ENCODE results near the gene TM4SF1.
"Not testable (repeated sequence)": the region's sequence is repeated elsewhere in the genome, so short reads cannot be mapped to it uniquely, and the experiment has no call there.

Gene TM4SF1

GRCh38 chr3:149362366-149362765 lies 15.1 kb downstream of the TM4SF1 start:
- DNase-seq (ENCODE audit: low read depth) = no peak
- H3K4me3 ChIP-seq (ENCODE audit: low read depth, low read length) = no peak overlapping the region

- DNase-seq (ENCODE audit: low read depth) = no peak
- H3K4me3 ChIP-seq (ENCODE audit: low read depth, low read length) = no peak overlapping the region
These were observed 20.8 kb downstream of the TM4SF1 start for GRCh38 chr3:149356630-149357029.

GRCh38 chr3:149356044-149356592 lies 21.3 kb downstream of the TM4SF1 start:
- no peak for DNase-seq (ENCODE audit: low read depth)
- H3K4me3 ChIP-seq (ENCODE audit: low read depth, low read length) = no peak overlapping the region

DNA sequence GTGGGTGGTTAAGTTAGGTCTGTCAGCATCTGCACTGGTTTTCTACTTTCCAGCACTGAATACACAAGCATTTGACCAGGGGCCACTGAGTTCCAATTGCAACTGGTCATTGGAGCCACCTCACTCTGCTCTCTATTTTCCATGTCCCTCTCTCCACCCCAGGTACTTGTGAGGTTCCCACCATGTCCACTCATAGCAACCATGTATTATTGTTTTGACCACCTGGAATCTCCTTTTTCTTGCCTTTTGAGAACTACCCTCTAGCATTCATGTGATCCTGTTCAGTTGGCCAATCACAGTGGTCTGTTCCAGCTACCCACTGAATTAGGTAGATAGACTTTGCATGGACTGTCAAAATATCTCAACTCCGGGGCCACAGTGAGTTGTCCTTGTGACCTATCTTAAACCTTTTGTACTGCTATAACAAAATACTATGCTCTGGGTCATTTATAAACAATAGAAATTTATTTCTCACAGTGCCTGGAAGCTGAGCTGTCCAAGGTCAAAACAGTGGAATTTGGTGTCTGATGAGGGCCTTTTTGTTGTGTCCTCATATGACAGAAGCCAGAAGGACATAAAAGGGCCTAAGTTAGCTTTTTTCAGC lies 23.8 kb downstream of the TM4SF1 start:
- H3K4me3 ChIP-seq (ENCODE audit: low read depth, low read length) = no peak overlapping the region
- DNase-seq (ENCODE audit: low read depth) = no peak

- DNase-seq (ENCODE audit: low read depth) = no peak
- no peak overlapping the region for H3K4me3 ChIP-seq (ENCODE audit: low read depth, low read length)
These were observed 24.9 kb downstream of the TM4SF1 start for GRCh38 chr3:149352556-149352955.

DNA sequence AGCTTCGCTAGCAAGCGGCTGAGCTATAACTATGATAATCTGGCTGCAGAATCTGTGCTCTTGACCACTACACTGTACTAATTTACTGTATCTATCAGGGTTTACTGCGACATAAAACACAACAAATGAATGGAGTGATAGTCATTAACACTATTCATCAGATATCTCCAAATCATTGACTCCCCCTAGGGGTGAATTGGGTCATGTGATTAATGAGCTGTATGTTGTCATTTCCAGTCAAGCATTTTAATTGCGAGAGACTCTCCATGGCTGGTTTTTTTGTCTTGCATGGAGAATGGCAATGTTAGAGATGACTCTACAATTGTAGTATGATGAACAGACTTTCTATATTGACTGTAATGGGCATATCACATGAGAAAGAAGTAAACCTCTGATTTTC lies 33.5 kb downstream of the TM4SF1 start:
- H3K4me3 ChIP-seq (ENCODE audit: low read depth, low read length) = no peak overlapping the region
- DNase-seq (ENCODE audit: low read depth) = no peak

DNA sequence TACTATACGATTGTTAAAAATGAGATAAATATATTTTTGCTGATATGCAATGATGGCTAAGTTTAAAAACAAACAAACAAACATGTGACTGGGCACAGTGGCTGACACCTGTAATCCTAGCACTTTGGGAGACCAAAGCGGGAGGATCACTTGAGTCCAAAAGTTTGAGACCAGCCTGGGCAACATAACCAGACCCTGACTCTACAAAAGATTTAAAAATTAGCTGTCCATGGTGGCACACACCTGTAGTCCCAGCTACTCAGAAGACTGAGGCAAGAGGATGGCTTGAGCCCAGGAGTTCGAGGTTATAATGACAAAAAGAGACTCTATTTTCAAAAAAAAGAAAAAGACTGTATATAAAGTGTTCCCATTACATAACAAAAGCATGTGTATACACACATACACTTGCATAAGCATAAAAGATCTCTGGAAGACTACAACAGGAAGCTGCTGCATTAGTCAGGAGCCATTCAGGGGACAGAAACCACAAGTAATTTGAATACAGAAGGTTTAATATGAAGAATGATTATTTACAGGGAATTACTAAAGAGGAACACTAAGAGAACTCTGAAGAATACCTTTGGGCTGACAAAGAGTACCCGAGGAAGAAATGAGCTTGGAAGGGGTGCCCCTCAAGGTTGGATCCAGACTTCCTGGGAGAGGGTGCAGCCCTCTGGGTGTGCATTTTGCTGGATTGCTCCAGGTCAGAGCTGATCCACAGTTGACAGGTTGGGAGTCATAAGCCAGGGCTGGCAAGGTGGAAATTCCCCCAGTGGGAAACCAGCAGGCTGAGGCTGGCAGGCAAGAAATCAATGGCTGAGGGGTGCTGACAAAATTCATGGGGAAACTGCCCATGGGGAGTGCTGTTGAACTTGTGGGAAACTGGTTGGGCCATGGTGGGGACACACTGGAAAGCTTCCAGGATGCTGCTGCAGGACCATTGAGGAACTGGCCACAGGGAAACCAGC lies 34.8 kb downstream of the TM4SF1 start:
- DNase-seq (ENCODE audit: low read depth) = peak; percentile 54

DNA sequence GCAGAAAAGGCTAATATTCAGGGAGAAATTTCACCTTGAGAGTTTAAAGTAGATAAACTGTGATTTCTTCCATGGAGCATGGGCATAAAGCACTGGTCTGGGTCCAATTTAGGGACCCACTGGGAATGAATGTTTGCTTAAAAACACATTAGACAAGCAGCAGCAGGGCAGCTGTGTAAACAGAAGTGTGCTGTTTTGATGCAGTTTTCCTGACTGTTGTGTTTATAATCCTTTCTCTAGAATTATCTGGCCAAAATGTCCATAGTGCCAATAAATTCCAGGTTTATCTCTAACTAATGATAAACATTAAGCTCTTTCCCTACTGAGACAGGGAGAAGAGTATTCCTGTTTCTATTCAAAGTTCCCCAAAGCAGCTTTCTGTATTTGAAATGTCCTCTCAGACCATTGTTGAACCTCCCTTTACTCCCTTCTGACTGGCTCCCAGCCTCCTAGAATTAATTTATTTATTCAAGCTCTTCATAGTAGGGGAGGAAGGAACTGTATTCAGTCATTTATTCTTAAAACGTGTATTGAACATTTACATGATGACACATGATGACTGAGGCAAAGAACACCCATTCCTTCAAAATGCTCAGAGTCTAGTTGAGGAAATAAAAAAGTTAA lies 37.0 kb downstream of the TM4SF1 start:
- H3K4me3 ChIP-seq (ENCODE audit: low read depth, low read length) = no peak overlapping the region
- no peak for DNase-seq (ENCODE audit: low read depth)

More for the DNA sequence above, 34.8 kb downstream of the TM4SF1 start:
- H3K4me3 ChIP-seq (ENCODE audit: low read depth, low read length) = no peak overlapping the region

GRCh38 chr3:149339931-149340309 lies 37.5 kb downstream of the TM4SF1 start:
- H3K4me3 ChIP-seq (ENCODE audit: low read depth, low read length) = no peak overlapping the region
- peak; percentile 91 for DNase-seq (ENCODE audit: low read depth)

DNA sequence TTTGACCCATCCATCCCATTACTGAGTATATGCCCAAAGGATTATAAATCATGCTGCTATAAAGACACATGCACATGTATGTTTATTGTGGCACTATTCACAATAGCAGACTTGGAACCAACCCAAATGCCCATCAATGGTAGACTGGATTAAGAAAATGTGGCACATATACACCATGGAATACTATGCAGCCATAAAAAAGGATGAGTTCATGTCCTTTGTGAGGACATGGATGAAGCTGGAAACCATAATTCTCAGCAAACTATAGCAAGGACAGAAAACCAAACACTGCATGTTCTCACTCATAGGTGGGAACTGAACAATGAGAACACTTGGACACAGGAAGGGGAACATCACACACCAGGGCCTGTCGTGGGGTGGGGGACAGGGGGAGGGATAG lies 40.0 kb downstream of the TM4SF1 start:
- DNase-seq (ENCODE audit: low read depth); H3K4me3 ChIP-seq (ENCODE audit: low read depth, low read length): not testable (repeated sequence)

DNA sequence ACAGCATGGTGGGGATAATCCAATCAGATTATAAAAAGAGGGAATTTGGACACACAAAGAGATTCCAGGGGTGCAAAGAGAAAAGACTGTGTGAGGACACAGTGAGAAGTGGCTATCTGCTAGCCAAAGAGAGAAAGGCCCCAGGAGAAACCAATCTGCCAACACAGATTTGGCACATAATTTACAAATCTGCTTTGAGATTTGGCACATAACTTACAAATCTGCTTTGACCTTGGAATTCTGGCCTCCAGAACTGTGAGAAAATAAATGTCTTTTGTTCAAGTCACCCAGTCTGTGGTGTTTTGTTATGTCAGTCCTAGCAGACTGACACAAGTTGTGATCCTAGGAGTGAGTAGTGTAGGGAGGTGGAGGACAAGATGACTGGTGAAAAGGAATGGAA lies 40.5 kb downstream of the TM4SF1 start:
- no peak overlapping the region for H3K4me3 ChIP-seq (ENCODE audit: low read depth, low read length)
- DNase-seq (ENCODE audit: low read depth) = no peak

GRCh38 chr3:149333176-149333859 lies 44.1 kb downstream of the TM4SF1 start, which contains the start of gene TM4SF18:
TSS of gene TM4SF18 (minus strand) at chr3:149333636. CDS start at chr3:149333382, 254 bp downstream.
- no peak within 1 kb of the TSS for H3K4me3 ChIP-seq (ENCODE audit: low read depth, low read length)
- DNase-seq (ENCODE audit: low read depth) = no peak

DNA sequence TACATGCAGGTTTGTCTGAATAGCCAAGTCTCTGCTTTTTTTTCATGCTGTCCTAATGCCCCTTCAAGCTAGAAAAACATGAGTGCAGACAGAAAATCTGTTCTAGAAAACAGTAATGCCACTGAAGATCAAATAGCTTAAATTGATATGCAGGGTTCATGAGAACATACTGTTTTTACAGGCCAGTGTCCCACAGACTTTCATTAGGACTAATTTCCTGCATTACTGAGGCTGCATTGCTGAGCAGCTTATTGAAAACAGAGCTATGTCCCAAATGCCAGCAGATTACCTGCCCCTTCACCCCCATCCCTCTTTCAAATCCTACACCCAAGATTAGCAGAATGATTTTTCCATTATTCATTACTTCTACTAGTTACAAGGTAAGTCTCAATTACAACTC lies 44.7 kb downstream of the TM4SF1 start:
- H3K4me3 ChIP-seq (ENCODE audit: low read depth, low read length) = no peak overlapping the region
- no peak for DNase-seq (ENCODE audit: low read depth)

DNA sequence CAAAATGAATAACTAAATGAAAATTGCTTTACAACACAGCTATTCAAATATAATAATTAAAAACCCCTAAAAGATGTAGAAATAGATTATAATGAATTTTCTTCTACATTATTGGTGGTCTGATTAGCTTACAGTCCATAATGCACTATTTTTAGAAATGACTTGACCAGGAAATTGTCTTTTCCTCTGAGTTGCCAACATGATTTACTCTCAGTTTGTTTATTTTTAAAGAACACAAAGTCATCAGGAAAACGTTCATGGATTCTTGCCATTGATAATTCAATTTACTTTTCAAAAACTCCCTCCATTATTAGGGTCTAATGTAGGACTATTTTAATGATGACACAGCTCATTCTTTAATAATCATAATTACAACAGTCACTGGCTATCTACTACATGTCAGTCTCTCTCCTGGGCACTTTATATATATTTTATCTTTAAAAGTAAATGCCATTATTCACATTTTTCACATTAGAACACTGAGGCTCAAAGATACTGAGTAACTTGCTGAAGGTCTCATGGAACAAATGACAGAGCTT lies 45.2 kb downstream of the TM4SF1 start:
- no peak for DNase-seq (ENCODE audit: low read depth)
- no peak overlapping the region for H3K4me3 ChIP-seq (ENCODE audit: low read depth, low read length)

GRCh38 chr3:149331396-149331795 lies 46.1 kb downstream of the TM4SF1 start:
- no peak overlapping the region for H3K4me3 ChIP-seq (ENCODE audit: low read depth, low read length)

DNA sequence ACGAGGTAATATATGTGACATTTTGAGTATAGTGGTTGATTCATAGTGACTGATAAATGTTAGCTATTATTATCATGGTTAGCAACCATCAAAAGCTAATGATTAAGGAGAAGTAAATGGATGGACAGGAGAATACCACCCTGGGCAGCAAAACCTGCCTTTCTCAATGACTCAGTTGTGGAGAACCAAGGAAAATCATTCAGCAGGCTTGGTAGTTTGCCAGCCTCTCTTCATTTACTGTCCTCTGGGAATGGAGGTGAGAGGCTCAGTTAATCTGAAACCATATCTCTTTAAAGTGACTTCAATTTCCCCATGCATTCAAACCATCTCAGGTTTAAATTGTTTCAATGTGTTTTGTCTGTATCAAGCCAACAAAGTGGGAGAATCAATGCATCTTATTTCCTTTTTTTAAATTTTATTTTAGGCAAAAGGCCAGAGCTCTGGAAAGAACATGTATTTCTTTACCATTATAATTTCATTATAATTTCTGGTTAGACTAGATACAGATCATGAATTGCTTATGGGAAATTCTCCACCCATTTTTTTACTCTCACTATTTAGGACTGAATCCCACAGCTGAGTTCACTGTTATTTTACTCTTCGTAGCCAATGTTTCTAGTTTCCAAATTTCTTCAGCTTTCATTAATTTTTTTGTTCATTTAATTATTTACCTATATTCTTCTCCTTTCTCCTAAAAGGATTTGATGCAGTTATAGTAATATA lies 46.7 kb downstream of the TM4SF1 start:
- DNase-seq (ENCODE audit: low read depth) = no peak
- H3K4me3 ChIP-seq (ENCODE audit: low read depth, low read length) = no peak overlapping the region

More at GRCh38 chr3:149331396-149331795, 46.1 kb downstream of the TM4SF1 start:
- no peak for DNase-seq (ENCODE audit: low read depth)

GRCh38 chr3:149327156-149327555 lies 50.3 kb downstream of the TM4SF1 start:
- H3K4me3 ChIP-seq (ENCODE audit: low read depth, low read length) = no peak overlapping the region

DNA sequence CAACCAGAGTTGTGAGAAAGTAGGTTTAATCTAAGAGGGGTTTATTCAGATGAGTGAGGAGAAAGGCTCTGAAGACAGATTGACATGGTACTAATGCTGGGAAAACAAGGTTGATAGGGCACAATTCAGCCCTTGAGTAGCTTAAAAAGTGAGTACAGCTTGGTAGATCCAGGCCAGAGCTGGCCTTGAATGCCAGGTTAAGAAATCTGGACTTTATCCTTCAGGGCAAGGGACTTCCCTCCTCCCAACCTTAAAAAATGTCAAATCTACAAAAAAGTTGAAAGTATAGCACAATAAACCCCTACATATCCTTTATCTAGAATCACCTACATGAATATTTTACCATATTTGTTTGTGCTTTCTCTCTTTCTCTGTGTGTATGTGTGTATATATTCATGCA lies 51.9 kb downstream of the TM4SF1 start:
- H3K4me3 ChIP-seq (ENCODE audit: low read depth, low read length) = no peak overlapping the region
- DNase-seq (ENCODE audit: low read depth) = no peak

More at GRCh38 chr3:149327156-149327555, 50.3 kb downstream of the TM4SF1 start:
- DNase-seq (ENCODE audit: low read depth) = no peak
